Thymus (tissue), 11 donors: ENCODE results near the gene CELF5. TPM values are rescaled to one million over a fixed set of nuclear protein-coding genes. Genes with fewer than 3 reads are reported as not detected.
"Not testable (repeated sequence)": the region's sequence is repeated elsewhere in the genome, so short reads cannot be mapped to it uniquely, and the experiment has no call there.

Source experiments
- DNase-seq, 9 donors: peaks; one replicate each; pipeline ENCODE4 v3.0.0-alpha.2; 2013; ENCODE audit warnings: low spot score in 9 of 9, low read depth in 6 of 9, missing footprints in 1 of 9
- H3K27ac ChIP-seq, 2 donors: one replicate each; pipeline ENCODE4 v1.5.1; 2013; ENCODE audit warnings: control low read depth in 1 of 2, low read depth in 1 of 2, low read length in 1 of 2, mild to moderate bottlenecking in 1 of 2, moderate library complexity in 1 of 2
- H3K27me3 ChIP-seq, 2 donors: one replicate each; pipeline ENCODE4 v1.5.1; 2013; ENCODE audit warnings: low read length in 1 of 2; ENCODE audit not compliant: control insufficient read depth in 2 of 2, insufficient read depth in 1 of 2
- H3K36me3 ChIP-seq, 2 donors: one replicate each; pipeline ENCODE4 v1.5.1; 2013; ENCODE audit warnings: low read length in 1 of 2, mild to moderate bottlenecking in 1 of 2, moderate library complexity in 1 of 2; ENCODE audit not compliant: control insufficient read depth in 2 of 2, insufficient read depth in 2 of 2
- H3K4me1 ChIP-seq, 2 donors: one replicate each; pipeline ENCODE4 v1.5.1; 2013; ENCODE audit warnings: low read length in 2 of 2; ENCODE audit not compliant: control insufficient read depth in 2 of 2, insufficient read depth in 2 of 2
- H3K4me3 ChIP-seq, 2 donors: one replicate each; pipeline ENCODE4 v1.5.1; 2013; ENCODE audit warnings: low read length in 2 of 2, control low read depth in 1 of 2, mild to moderate bottlenecking in 1 of 2
- H3K9me3 ChIP-seq, 2 donors: one replicate each; pipeline ENCODE4 v1.5.1; 2013; ENCODE audit warnings: low read length in 1 of 2, mild to moderate bottlenecking in 1 of 2; ENCODE audit not compliant: control insufficient read depth in 2 of 2, insufficient read depth in 1 of 2
- WGBS: extraction: QIAGEN DNeasy Blood & Tissue Kit; methylation state at CpG from one replicate; pipeline ENCODE4 v1.1.7; 2013; 5-methylcytosine and 5-hydroxymethylcytosine counted together
- polyA plus RNA-seq: library from polyadenylated mRNA; stranded (reverse); fragments of 200-250 nt; gene quantifications from one replicate; pipeline ENCODE4 v1.2.3, GENCODE V29; 2013
- total RNA-seq: library from RNA; stranded (reverse); fragments of 120-200 nt; gene quantifications from one replicate; pipeline ENCODE4 v1.2.4, GENCODE V29; 2013
- donor health status: healthy.

CELF5 gene
- total and polyA plus RNA-seq, 2 donors, result 0.28 to 1.4 TPM

- no peak overlapping the region for H3K27ac ChIP-seq
- no peaks in the 10 kb centered on the region for H3K27me3 ChIP-seq
- peaks cover 31 to 41% of the 10 kb centered on the region in 2 donors for H3K36me3 ChIP-seq
- no peak for DNase-seq
- 98% methylated on average over 14 of the region's 14 CpGs for whole genome bisulfite sequencing
- no peaks in the 10 kb centered on the region for H3K9me3 ChIP-seq
- no peaks in the 10 kb centered on the region for H3K4me1 ChIP-seq
- H3K4me3 ChIP-seq, result no peak overlapping the region
These were observed 27.6 kb upstream of the CELF5 start for GRCh38 chr19:3196933-3197205.

- WGBS, result 98% methylated on average over 43 of the region's 43 CpGs
- peaks cover 26 to 28% of the 10 kb centered on the region in 2 donors for H3K36me3 ChIP-seq
These were observed 25.4 kb upstream of the CELF5 start for GRCh38 chr19:3198901-3199700.

GRCh38 chr19:3201072-3201700 lies 23.3 kb upstream of the CELF5 start:
- DNase-seq, result no peak
- no peaks in the 10 kb centered on the region for H3K4me1 ChIP-seq
- peaks cover 23 to 38% of the 10 kb centered on the region in 2 donors for H3K36me3 ChIP-seq
- H3K4me3 ChIP-seq, result no peak overlapping the region
- H3K27me3 ChIP-seq, result no peaks in the 10 kb centered on the region
- WGBS, result 98% methylated on average over 39 of the region's 39 CpGs
- peaks cover 0 to 4% of the 10 kb centered on the region in 2 donors for H3K9me3 ChIP-seq
- H3K27ac ChIP-seq, result no peak overlapping the region

More at GRCh38 chr19:3198901-3199700, 25.4 kb upstream of the CELF5 start:
- H3K27me3 ChIP-seq, result no peaks in the 10 kb centered on the region
- DNase-seq, result no peak
- no peaks in the 10 kb centered on the region for H3K4me1 ChIP-seq
- H3K27ac ChIP-seq, result no peak overlapping the region
- H3K4me3 ChIP-seq, result no peak overlapping the region
- H3K9me3 ChIP-seq, result peaks cover 0 to 4% of the 10 kb centered on the region in 2 donors

- Histone ChIP-seq H3K4me1 (no peaks in the 10 kb centered on the region), H3K27me3 (no peaks in the 10 kb centered on the region), H3K4me3 (no peak overlapping the region), H3K27ac (no peak overlapping the region), H3K9me3 (peaks cover 0 to 4% of the 10 kb centered on the region in 2 donors), H3K36me3 (peaks cover 18 to 37% of the 10 kb centered on the region in 2 donors)
- 97% methylated on average over 14 of the region's 14 CpGs for WGBS
- DNase-seq, result no peak
These were observed 22.6 kb upstream of the CELF5 start for GRCh38 chr19:3201911-3202310.

DNA sequence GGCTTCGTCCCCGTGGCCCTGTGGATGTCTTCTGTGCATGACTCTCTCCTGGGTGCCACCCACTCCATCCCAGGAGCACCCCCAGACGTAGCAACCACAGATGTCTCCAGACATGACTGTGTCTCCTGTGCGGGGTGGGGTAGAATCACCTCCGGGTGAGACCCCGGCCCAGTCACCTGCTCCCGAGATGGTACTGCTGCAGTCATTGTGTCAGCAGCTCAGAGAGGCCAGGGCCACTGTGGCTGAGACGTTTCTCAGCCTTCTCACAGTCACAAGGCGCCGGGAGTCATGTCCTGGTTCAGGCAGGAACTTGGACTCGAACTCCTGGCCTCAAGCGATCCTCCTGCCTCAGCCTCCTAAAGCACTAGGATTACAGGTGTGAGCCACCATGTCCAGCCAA lies 22.1 kb upstream of the CELF5 start:
- Histone ChIP-seq H3K4me3 (no peak overlapping the region), H3K36me3 (peaks cover 22 to 39% of the 10 kb centered on the region in 2 donors), H3K9me3 (peaks cover 0 to 4% of the 10 kb centered on the region in 2 donors), H3K27ac (no peak overlapping the region), H3K4me1 (no peaks in the 10 kb centered on the region), H3K27me3 (no peaks in the 10 kb centered on the region)
- 93% methylated on average over 12 of the region's 12 CpGs for WGBS
- DNase-seq, result no peak

GRCh38 chr19:3202895-3203294 lies 21.6 kb upstream of the CELF5 start:
- H3K36me3 ChIP-seq, result peaks cover 28 to 45% of the 10 kb centered on the region in 2 donors
- H3K4me1 ChIP-seq, DNase-seq, H3K27me3 ChIP-seq, H3K27ac ChIP-seq, H3K4me3 ChIP-seq, H3K9me3 ChIP-seq: not testable (repeated sequence)
- 98% methylated on average over 7 of the region's 7 CpGs for WGBS

DNA sequence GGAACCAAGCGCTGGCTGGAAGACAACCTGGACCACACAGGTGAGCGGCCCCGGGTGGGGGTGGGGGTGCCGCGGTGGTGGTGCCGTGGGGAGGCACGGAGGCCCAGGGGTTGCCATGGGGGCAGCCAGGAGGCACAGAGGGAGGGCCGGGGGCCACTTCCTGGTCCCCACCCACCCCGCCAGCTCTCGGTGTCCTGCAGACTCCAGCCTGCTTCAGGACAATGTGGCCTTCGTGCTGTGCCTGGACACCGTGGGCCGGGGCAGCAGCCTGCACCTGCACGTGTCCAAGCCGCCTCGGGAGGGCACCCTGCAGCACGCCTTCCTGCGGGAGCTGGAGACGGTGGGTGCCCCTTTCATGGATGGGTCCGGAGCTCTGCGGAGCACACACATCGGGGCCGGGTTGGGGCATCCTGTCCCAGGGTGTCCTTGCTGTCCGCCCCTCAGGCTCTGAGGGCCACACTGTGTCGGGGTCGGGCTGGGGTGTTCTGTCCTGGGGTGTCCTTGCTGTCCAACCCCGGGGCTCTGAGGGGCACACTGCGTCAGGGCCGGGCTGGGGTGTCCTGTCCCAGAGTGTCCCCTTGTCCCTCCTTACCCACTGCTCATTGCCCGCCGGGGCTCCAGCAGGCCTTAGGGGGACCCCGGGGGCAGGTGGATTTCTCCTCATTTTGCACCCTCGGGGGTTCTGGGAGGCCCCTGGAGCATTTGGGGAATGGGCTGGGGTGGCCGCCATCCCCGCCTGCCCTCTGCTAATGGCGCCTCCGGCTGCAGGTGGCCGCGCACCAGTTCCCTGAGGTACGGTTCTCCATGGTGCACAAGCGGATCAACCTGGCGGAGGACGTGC lies 20.4 kb upstream of the CELF5 start:
- Histone ChIP-seq H3K4me3 (no peak overlapping the region), H3K27me3 (no peaks in the 10 kb centered on the region), H3K9me3 (peaks cover 0 to 4% of the 10 kb centered on the region in 2 donors), H3K4me1 (no peaks in the 10 kb centered on the region), H3K36me3 (peaks cover 32 to 53% of the 10 kb centered on the region in 2 donors), H3K27ac (no peak overlapping the region)
- 98% methylated on average over 43 of the region's 43 CpGs for WGBS
- DNase-seq, result no peak

GRCh38 chr19:3204646-3205275 lies 19.7 kb upstream of the CELF5 start:
- Histone ChIP-seq H3K4me3 (no peak overlapping the region), H3K27ac (no peak overlapping the region), H3K36me3 (peaks cover 29 to 49% of the 10 kb centered on the region in 2 donors), H3K4me1 (no peaks in the 10 kb centered on the region), H3K27me3 (no peaks in the 10 kb centered on the region), H3K9me3 (peaks cover 0 to 4% of the 10 kb centered on the region in 2 donors)
- DNase-seq, result no peak
- 96% methylated on average over 35 of the region's 35 CpGs for WGBS
